DND-41 (cell line): ENCODE results near the gene TMEM51.

Experiments used
- EZH2 ChIP-seq: IDR thresholded peaks from 3 replicates; pipeline ENCODE4 v1.6.1; 2012; ENCODE audit warnings: borderline replicate concordance, low read depth, mild to moderate bottlenecking, moderate library complexity, low read length, inconsistent platforms; ENCODE audit not compliant: severe bottlenecking
- TF ChIP-seq, protein P1 (sequence below): IDR thresholded peaks from 2 replicates; pipeline ENCODE4 v1.5.1; 2012; ENCODE audit warnings: borderline replicate concordance, low read length, moderate library complexity, mild to moderate bottlenecking; ENCODE audit not compliant: poor library complexity, severe bottlenecking; ENCODE audit errors: extremely low read depth

DNA sequence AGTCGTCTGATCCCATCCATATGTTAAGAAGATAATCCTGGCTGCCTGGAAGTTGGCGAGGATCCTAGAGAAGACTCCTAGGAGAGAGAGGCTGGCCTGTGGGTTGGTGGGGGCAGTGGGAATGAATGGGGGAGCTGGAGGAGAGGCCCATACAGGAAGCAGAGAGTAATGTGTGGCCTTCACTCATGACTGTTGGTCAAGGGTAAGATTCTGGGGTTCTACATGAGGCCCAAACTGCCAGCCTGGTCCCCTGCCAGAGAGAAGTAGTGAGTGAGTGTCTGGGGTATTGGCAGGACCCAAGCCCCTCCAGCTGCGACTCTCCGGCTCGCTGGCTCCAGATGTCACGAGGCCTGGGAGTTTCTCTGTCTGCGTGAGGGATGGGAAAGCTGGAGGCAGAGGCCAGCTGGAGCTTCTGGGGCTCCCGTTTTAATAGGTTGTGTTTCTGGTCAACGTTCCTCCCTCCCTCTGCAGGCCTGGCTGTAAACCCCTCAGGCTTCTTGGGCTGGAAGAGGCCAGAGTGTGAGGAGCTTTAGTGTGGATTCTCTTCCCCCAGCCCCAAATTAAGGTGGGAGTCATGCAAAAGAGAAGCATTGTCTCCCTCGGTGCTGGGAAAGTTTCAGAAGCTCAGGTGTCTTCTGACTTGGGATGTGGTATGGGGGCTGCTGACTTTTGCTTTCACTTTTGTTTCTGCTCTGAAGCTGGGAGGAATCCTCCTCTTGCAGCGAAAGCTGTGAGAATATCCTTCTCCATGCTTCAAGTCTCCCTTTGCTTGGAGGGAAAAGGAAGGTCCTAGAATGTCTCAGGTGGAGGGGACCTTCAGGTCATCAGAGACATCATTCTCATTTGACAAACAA lies 2.6 kb downstream of the TMEM51 start:
- no peak for TF ChIP-seq EZH2
- TF ChIP-seq, protein P1, sequence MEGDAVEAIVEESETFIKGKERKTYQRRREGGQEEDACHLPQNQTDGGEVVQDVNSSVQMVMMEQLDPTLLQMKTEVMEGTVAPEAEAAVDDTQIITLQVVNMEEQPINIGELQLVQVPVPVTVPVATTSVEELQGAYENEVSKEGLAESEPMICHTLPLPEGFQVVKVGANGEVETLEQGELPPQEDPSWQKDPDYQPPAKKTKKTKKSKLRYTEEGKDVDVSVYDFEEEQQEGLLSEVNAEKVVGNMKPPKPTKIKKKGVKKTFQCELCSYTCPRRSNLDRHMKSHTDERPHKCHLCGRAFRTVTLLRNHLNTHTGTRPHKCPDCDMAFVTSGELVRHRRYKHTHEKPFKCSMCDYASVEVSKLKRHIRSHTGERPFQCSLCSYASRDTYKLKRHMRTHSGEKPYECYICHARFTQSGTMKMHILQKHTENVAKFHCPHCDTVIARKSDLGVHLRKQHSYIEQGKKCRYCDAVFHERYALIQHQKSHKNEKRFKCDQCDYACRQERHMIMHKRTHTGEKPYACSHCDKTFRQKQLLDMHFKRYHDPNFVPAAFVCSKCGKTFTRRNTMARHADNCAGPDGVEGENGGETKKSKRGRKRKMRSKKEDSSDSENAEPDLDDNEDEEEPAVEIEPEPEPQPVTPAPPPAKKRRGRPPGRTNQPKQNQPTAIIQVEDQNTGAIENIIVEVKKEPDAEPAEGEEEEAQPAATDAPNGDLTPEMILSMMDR, result no peak
